Measurements from ENCODE around the gene GPX8.

Gene GPX8, protein sequence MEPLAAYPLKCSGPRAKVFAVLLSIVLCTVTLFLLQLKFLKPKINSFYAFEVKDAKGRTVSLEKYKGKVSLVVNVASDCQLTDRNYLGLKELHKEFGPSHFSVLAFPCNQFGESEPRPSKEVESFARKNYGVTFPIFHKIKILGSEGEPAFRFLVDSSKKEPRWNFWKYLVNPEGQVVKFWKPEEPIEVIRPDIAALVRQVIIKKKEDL

DNA sequence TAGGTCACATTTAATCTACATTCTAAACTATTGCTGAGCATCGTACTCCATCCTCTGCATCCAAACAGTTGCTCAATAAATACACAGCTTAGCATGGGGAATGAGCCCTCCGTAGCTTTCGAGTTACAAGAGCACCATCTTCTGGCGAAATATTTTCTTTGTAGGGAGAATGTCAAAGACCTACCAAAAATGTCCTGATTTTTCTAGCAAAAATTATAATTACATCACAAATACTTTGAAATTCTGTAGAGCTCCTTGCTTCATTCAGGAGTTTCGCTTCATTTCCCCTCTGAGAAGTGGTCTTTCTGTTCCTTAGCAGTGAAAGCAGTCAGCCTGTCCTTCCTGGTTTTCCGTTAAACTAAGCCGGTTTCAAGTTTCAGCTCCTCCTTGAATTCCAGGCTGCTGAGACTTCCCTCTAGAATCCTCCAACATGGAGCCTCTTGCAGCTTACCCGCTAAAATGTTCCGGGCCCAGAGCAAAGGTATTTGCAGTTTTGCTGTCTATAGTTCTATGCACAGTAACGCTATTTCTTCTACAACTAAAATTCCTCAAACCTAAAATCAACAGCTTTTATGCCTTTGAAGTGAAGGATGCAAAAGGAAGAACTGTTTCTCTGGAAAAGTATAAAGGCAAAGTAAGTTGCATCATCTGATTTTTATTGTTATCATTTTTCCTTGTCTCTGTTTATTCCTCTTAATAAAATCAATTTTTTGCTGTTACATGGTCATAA lies at the start of gene GPX8:
TSS of gene GPX8 (plus strand) at position 409 of the 730 bp plus-strand sequence. CDS start at position 431, 22 bp downstream.
- FAIRE-seq (no peak), DNase-seq (ENCODE audit: insufficient read length, low spot score) (peak; percentile 72)

DNA sequence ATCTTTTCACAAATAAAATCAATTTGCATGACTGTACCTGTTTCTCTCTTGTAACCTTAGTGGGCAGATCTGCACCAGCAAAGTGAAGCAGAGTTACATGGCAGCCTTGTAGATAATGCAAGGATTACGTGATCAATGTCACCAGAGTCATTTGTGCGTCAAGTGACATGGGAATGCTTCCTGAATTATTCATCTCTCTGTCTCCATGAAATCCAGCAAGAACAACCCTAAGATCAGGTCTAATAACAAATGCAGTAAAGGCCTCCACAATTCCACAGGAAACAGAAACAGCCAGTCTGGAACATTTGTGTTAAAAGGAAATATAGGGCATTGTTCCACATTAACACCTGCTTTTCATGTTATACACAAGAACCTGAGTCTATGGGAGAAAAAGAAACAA lies 49.8 kb upstream of the GPX8 start:
- DNase-seq (ENCODE audit: insufficient read length, low spot score) = no peak
- FAIRE-seq = no peak

DNA sequence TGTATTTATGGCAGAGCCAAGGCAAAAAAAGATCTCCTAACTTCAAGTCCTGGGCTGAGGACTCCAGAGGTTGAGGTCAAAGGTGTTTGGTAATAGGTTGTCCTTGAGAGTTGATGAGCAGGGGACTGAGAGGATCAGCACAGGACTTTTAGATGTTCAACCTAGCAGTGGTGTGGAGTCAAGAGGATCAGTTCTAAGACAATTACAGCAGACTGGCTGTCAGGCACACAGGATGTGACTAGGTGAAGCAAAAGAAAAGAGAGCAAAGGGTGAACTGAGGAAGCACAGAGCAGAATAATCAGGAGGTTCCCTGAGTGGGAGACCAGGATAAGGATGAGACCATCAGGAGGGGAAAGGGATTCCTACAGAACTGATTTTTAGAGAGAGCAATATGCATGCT lies 46.6 kb upstream of the GPX8 start:
- FAIRE-seq (no peak), DNase-seq (ENCODE audit: insufficient read length, low spot score) (no peak)

DNA sequence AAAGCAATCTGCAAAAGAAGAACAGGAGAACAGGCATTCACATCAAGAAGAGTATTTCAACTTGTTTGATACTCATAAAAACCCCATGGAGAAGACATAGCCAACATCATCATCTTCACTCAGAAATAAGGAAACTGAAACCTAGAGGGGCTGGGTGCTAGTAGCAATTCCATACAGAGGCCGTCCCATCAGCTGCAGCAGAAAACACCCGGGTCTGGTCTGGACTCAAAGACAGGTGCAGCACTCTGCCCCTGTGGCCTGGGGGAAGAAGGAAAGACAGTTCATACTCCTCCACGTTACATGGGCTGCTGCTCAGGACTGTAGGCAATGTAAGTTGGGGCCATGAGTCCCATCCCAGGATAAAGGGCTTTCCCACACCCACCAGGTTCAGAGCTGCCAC lies 45.9 kb upstream of the GPX8 start:
- DNase-seq (ENCODE audit: insufficient read length, low spot score) (no peak), FAIRE-seq (no peak)

DNA sequence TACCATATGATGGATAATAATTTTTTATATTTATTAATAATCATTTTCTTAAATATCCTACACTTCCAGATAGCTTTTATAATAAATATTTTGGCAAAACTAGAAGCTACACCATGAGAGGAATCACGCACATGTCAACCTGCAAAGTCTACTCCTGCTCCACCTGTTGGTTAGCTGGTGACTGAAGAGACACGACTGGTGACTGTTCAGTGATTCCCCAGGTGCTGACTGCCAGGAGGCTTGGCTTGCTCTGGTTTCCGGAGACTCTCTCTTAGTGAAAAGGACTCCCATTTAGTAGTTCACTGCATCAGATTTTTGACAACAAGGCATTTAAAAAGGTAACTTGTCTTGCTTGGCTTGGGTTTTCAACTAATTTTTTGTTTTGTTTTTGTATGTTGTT lies 36.6 kb upstream of the GPX8 start:
- no peak for DNase-seq (ENCODE audit: insufficient read length, low spot score)
- no peak for FAIRE-seq

DNA sequence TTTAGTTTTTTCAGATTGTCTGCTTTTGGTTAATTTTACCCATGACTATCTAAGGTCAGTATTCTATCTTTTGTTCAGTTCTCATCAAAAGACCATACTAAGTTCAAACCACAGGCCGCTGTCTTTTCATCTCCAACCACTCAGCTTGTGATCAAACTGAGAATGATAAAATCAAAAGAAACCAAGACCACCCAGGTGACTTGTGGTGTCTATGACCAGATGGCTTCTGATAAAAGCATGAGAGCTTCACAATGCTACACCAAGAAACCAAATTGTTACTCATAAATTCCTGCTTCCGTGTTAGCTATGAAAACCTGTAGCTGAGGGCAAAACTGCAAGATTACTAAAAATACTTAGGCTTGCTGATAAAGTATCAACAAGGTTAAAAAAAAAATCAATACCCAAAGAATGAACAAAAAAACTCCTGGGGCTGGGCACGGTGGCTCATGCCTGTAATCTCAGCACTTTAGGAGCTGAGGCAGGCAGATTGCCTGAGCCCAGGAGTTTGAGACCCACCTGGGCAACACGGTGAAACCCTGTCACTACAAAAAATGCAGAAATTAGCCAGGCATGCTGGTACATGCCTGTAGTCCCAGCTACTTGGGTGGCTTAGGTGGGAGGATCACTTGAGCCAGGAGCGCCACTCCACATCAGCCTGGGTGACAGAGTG lies 25.8 kb upstream of the GPX8 start:
- FAIRE-seq = no peak

DNA sequence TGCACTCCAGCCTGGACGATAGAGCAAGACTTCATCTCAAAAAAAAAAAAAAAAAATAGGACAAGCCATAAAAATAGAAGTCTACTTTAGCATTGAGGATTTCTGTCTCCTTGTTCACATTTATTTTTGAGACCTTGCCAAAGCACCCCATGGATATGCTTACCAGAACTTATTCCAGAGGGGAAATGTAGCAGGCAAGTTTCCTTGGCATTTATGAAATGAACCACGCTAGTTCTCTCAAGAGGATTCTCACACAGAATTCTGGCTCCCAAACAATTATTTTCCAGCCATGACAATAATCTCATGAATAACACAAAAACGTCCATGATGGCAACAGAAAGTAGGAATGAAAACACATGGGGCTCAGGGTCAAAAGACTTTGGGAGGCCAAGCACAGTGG lies 23.4 kb upstream of the GPX8 start:
- no peak for DNase-seq (ENCODE audit: insufficient read length, low spot score)
- FAIRE-seq = no peak

More for the DNA sequence above, 25.8 kb upstream of the GPX8 start:
- DNase-seq (ENCODE audit: insufficient read length, low spot score) = no peak

DNA sequence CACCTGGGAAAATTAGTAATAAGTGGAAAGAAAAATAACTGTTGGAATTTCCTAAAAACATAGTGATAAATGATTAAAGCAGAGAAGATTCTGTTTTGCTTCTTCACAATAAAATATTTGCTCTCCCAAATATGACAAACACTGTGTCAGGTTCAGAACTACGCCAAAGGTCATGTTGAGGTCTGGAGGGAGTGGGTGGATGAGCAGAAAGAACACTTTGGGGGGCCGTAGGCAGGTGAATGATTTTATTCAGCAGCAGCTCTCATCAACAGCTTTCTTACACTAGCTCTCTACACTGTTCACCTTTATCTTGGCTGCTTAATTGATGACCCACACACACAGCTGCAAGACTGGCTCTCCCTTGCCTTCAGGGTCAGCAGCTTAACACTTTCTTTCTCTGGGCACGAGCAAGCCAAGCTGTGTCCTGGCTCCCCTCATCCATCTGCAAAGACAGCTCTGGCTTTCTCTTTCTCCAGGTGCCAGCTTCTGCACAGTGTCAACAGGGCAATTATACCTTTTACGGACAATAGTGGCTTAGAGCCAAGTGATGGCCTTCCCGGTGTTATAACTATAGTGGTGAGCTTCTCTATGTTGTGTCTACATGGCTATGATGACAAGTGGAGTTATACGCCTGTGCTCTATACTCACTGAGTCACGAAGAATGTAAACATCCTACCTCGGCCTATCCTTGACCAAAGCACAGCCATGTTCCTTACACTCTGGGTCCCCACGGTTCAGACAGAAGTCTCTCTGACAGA lies 18.9 kb upstream of the GPX8 start:
- DNase-seq (ENCODE audit: insufficient read length, low spot score) (no peak), FAIRE-seq (no peak)

DNA sequence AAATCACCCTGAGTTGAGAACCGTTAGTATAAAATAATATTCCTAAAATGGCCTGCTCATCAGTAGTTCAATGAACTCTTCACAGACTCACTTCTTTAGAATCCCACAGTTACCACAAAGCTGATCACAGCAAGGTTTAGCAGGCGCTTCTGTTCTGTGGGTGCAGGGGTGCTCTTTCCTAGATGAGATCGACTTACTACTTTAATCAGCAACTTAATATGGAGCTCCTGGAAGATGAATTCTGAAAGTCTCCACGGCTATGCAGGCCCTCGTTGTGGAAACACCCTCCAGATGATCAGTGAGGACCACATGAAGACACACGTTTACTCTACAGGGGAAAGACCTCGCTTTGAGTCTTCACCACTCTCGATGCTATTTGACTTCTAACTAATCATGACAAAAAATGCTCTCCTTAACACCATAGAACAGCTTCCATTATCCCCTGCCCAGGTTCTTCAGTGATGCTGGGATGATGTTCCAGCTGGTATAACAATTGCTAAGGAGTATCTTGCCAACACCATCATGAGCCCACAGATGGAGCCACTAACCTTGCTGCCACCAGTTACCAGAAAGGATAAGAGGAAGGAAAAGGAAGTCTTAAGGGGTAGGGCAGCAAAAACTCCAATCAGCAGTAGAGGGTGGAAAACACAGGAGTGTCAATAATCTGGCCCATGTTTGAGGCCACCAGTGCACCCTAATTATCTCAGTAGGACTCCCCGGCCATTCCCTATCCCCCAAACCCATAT lies 17.9 kb upstream of the GPX8 start:
- FAIRE-seq = no peak
- DNase-seq (ENCODE audit: insufficient read length, low spot score) = no peak

DNA sequence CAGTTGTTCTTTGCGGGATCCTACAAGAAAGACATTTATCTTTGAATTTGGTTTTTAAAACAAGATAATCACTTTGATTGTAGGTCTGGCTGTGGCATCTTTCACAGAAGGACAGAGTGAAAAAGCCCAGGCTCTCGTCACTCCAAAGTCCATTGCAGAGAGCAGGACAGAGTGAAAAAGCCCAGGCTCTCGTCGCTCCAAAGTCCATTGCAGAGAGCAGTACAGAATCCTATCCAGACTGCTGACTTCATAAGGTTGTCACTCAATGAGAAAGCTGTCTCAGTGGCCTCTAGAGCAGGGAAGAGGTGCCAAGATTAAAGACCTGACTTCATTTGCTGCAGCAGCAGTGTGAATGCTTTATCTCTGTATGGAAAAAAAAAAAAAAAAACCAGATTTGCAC lies 16.3 kb upstream of the GPX8 start:
- FAIRE-seq = no peak

DNA sequence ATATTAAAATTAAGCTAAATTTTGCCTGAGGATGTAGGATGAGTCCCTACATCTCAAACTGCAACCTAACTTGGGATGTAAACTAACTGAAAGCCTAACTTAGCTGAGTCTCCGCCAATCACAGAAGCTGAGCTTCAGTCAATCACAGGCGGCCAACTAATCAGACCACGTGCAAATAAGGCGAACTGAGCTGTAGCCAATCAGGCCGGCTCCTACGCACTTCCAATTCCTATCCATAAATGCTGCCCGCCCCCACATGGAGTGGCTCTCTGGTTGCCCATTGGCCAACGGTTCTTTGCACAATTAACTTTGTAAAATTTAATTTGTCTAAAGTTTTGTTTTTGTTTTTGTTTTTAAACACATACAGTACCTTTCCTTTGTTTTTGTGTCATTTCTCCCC lies 13.9 kb upstream of the GPX8 start:
- DNase-seq (ENCODE audit: insufficient read length, low spot score) = no peak
- FAIRE-seq = no peak

More for the DNA sequence above, 16.3 kb upstream of the GPX8 start:
- DNase-seq (ENCODE audit: insufficient read length, low spot score) = no peak

DNA sequence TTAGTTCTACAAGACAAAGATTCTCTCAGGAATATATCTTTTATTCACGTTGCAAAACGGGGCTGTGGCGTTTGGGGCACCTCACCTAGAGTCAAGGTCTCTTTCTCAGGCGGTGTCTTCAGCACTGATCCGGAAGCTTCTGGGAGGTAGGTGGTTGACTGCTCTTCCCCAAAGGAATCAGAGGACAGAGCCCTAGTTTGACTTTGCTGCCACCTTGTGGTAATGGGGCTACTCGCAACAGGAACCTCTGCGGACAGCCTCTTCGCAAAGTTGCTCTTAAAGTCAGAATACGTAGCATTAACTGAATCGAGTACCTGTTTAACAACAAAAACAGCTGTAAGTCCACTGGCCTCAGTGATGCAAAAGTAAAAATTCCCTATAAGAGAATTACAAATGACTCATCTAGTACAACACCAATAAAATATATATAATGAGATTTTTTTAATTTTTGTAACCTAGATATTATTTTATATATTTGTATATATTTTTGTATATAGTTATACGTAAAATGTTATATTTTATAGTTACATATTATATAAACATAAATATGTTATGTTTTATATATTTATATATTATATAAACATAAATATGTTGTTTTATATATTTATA lies 13.3 kb upstream of the GPX8 start:
- peak; percentile 74 for DNase-seq (ENCODE audit: insufficient read length, low spot score)
- no peak for FAIRE-seq

DNA sequence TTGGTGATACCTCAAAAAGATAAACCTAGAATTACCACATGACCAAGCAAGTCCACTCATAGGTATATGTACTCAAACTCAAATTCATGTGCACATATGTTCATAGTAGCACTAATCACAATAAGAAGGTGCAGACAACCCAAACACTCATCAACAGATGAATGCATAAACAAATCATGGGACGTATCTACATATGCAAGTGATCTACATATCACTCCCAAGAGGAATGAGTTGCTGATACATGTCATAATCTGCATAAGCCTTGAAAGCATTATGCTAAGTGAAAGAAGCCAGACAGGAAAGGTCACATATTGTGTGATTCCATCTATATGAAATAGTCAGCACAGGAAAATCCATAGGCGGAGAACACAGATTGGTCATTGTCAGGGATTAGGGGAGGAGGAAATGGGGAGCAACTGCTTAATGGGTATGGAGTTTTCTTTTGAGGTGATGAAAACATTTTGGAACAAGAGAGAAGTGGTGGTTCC lies 10.6 kb upstream of the GPX8 start:
- FAIRE-seq = peak; percentile 26
- DNase-seq (ENCODE audit: insufficient read length, low spot score) = no peak

DNA sequence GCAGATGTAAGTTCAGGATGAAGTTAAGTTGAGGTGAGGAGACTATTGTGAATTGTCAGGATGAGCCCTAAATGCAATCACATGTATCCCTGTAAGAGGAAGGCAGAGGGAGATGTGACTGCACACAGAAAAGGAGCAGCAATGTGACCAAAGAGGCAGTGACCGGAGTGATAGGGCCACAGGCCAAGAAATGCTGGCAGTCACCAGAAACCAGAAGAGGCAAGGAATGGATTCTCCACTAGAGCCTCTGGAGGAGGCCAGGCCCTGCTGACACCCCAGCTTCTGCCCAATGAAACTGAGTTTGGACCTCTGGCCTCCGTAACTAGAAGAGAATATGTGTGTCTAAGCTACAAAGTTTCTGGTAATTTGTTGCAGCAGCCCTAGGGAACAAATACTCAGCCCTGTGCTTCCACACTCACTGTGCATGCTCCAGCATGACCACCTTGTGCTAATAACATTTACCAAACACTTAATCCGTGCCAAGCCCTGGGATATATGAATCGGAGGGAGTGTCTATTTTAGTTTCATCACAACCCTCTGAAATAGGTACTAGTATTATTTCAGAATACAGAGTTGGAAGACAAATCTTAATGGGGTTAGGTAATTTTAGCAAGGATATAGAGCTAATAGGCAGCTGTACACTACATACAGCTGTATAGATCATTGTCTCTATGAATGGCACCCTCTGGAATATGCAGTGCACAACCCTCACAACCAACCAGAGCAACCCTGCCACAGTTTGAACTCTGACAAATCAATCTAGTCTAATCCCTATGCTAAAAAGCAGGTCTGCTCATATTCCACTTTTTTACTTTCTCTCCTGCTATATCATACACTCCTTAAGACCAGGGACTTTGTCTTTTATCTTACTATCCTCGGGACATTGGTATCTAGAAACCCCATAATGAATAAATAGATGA lies 7.8 kb upstream of the GPX8 start:
- FAIRE-seq (no peak), DNase-seq (ENCODE audit: insufficient read length, low spot score) (no peak)

DNA sequence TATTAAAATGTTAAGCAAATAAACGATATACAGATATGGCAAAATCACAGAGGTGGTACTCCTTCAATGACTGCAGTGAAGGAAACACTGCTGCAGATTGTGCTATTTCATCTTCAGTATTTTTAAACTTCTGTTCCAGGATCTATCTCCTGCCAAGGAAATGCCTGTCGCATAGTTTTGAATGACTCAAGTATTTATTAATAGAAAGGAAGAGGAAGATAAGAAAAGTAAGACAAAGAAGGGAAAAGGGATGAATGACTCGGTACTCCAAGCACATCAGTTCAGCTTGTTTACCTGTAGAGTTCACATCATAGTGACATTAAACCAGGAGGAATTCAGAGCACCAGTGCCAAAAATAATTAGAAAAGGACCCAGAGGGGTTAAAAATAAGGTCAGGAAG lies 5.1 kb upstream of the GPX8 start:
- FAIRE-seq (no peak), DNase-seq (ENCODE audit: insufficient read length, low spot score) (no peak)

DNA sequence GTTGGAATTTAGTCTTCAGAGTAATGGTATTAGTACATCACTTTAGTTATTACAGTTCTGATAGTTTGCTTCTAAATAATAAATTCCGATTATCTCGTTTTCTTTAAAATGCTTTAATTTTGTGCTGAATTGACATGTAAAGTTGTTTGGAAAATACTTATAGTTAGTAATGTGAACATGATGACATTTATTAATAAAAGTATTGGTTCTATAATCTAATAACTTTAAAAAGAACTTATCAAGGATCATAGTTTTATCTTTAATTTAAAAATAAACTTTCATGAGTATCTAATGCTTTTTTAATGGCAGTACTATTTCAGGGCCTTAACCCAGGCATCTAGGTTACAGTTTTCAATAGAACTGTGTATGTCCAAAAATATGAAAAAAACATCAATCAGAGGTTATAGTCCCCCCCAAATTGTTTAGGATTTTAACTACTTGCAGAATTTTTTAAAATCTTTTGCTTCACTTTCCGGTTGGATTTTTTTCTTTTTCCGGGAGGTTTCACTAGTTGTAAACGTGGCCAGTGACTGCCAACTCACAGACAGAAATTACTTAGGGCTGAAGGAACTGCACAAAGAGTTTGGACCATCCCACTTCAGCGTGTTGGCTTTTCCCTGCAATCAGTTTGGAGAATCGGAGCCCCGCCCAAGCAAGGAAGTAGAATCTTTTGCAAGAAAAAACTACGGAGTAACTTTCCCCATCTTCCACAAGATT lies 680 bp downstream of the GPX8 start:
- FAIRE-seq (peak; percentile 13), DNase-seq (ENCODE audit: insufficient read length, low spot score) (peak; percentile 69)

DNA sequence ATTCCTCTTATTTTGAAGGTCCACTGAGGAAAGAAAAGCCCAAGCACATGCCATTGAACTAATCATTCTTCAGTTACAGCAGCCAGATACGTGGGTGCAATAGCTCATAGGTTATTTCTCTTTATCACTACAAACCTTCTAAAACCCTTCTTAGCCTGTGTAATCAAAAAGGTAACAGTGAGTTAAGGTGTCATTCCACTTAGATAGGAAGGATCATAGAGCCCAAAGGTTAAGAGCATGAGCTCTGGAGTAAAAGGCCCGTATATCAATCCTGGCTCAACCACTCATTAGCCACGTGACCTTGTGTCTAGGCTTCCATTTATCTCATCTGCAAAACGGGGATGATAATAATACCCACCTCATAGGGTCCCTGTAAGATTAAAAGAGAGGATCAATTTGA lies 2.7 kb downstream of the GPX8 start:
- FAIRE-seq (no peak), DNase-seq (ENCODE audit: insufficient read length, low spot score) (no peak)

DNA sequence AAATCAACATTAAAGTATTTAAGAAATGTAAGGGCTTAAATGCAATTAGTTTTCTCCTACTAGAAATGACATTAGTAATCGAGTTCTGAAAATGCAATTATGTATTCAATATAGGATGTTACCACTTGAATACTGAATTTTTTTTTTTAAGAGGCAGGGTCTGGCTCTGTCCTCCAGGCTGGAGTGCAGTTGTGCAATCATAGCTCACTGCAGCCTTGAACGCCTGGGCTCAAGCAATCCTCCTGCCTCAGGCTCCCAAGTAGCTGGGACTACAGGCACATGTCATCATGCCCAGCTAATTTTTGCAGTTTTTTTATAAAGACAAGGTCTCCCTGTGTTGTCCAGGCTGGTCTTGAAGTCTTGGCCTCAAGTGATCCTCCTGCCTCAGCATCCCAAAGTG lies 11.5 kb downstream of the GPX8 start:
- DNase-seq (ENCODE audit: insufficient read length, low spot score) (no peak), FAIRE-seq (no peak)

Data from HTR-8/SVneo (cell line).